Activated CD4-positive, alpha-beta T cell treated with anti-CD3 and anti-CD28 coated beads, Interleukin-2, amount 50 U/mL, for 4 hours (primary cell): Measurements from ENCODE around the gene EXOC3.
A peak's percentile ranks its signal among the peaks of the same experiment; 100 is the strongest.
"Not testable (repeated sequence)": the region's sequence is repeated elsewhere in the genome, so short reads cannot be mapped to it uniquely, and the experiment has no call there.

ENCODE experiments used
- DNase-seq, 2 experiments: peaks; one replicate each; pipeline ENCODE4 v3.0.0-alpha.2; 2020

The EXOC3 gene

GRCh38 chr5:458547-459353 is 15.8 kb downstream of the EXOC3 start:
- DNase-seq: peak; percentile 45 to 59

- no peak for DNase-seq
These were observed 16.7 kb downstream of the EXOC3 start for GRCh38 chr5:459562-460272.

- no peak for DNase-seq
These were observed 17.3 kb downstream of the EXOC3 start for GRCh38 chr5:460273-460625.

- no peak for DNase-seq
These were observed 19.1 kb downstream of the EXOC3 start for GRCh38 chr5:462051-462481.

GRCh38 chr5:463301-463700 is 20.3 kb downstream of the EXOC3 start:
- DNase-seq: no peak

GRCh38 chr5:463952-464351 is 21.0 kb downstream of the EXOC3 start:
- peak; percentile 91 to 95 for DNase-seq

- DNase-seq: no peak
These were observed 21.5 kb downstream of the EXOC3 start for GRCh38 chr5:464446-464842.

GRCh38 chr5:464843-465590 is 22.0 kb downstream of the EXOC3 start:
- DNase-seq: no peak

- DNase-seq: no peak
These were observed 22.8 kb downstream of the EXOC3 start for GRCh38 chr5:465591-466403.

- no peak for DNase-seq
These were observed 23.8 kb downstream of the EXOC3 start for GRCh38 chr5:466661-467310.

- no peak for DNase-seq
These were observed 25.4 kb downstream of the EXOC3 start for GRCh38 chr5:468401-468800.

GRCh38 chr5:469752-470483 is 26.9 kb downstream of the EXOC3 start:
- DNase-seq: no peak

- no peak for DNase-seq
These were observed 28.2 kb downstream of the EXOC3 start for GRCh38 chr5:470961-471749.

GRCh38 chr5:471750-472058 is 28.7 kb downstream of the EXOC3 start:
- DNase-seq: no peak

GRCh38 chr5:472076-472655 is 29.2 kb downstream of the EXOC3 start:
- DNase-seq: no peak

GRCh38 chr5:472656-473550 is 29.9 kb downstream of the EXOC3 start:
- DNase-seq: peak; percentile 84 to 86

GRCh38 chr5:473551-474192 is 30.7 kb downstream of the EXOC3 start:
- DNase-seq: no peak

- DNase-seq: not testable (repeated sequence)
These were observed 31.4 kb downstream of the EXOC3 start for GRCh38 chr5:474232-474839.
